Testis (tissue), 2 donors: ENCODE results near the gene CISD2.

Experiments
- CTCF ChIP-seq, 3 experiments: fragments of 450-650 bp in 2 of 3; fragments of 200-600 bp in 1 of 3; sonication (generic) in 1 of 3; IDR thresholded peaks; one replicate each; pipeline ENCODE4 v1.5.1; 2016 to 2019; ENCODE audit warnings: antibody characterized with exemption in 3 of 3, mild to moderate bottlenecking in 2 of 3, moderate library complexity in 1 of 3
- POLR2A ChIP-seq: fragments of 450-650 bp; IDR thresholded peaks from one replicate; pipeline ENCODE4 v1.6.1; 2017; ENCODE audit warnings: antibody characterized with exemption, mild to moderate bottlenecking, moderate library complexity

DNA sequence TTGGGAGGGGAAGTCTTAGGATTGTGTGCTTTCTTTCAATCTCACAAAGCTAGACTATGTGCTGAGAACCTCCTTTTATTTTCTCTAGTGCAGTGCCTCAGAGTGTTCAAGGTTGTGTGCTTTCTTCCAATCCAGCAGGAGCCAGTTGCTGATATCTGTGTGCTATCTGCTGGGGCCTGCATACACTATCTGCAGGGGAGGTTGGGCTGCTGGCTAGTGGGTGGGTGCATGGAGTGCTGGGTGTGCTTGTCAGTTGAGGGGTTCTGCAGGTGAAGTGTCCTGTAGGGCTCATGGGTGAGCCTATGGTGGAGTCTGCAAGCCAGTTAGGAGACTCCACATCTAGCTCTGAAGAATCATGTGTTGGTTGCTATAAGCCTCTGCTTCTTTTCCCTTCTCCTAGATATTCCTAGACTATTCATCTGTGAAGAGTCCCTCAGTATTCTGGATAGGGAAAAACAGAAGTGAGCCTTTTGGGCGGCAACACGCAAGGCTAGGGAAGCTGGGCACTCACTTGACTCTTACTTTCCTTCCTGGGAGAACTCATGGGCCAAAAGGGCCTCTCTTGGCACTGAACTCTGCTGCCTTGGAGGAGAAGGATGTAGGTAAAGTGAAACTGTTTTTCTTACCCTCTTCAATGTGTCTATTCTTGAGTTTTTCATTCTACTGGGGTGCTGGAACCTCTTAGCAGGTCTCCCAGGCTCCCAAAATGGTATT, 8.0 kb upstream of the CISD2 start:
- TF ChIP-seq CTCF (IDR thresholded peaks at IDR 0.05): no peak
- TF ChIP-seq POLR2A: no peak
